CD14-positive monocyte (primary cell): Measurements from ENCODE around the gene CAMTA1. TPM values are rescaled to one million over a fixed set of nuclear protein-coding genes. Genes with fewer than 3 reads are reported as not detected.

Experiments used
- DNase-seq, 3 donors: peaks; one replicate each; pipeline ENCODE4 v3.0.0-alpha.2; 2011 to 2022
- H2AFZ ChIP-seq: 2 replicates; pipeline ENCODE4 v1.6.0; 2012; ENCODE audit warnings: mild to moderate bottlenecking, low read depth, low read length, inconsistent platforms; ENCODE audit not compliant: insufficient read depth, poor library complexity, severe bottlenecking
- H3K27ac ChIP-seq, 2 donors: 1 replicate in 1 of 2; 2 replicates in 1 of 2; pipeline ENCODE4 v1.5.1; 2012 to 2013; ENCODE audit warnings: low read length in 2 of 2, control low read depth in 1 of 2, inconsistent platforms in 1 of 2, low read depth in 1 of 2, mild to moderate bottlenecking in 1 of 2
- H3K27me3 ChIP-seq, 2 donors: one replicate each; pipeline versions ENCODE4 v1.6.0 to v1.6.1; 2011 to 2013; ENCODE audit warnings: low read length in 2 of 2; ENCODE audit not compliant: control insufficient read depth in 2 of 2, insufficient read depth in 2 of 2
- H3K36me3 ChIP-seq, 2 donors: replicated peaks in 1 of 2; 1 replicate in 1 of 2; 2 replicates in 1 of 2; pipeline versions ENCODE4 v1.5.1 to v1.6.1; 2012 to 2013; ENCODE audit warnings: low read length in 2 of 2, control low read depth in 1 of 2, inconsistent platforms in 1 of 2, mild to moderate bottlenecking in 1 of 2; ENCODE audit not compliant: insufficient read depth in 2 of 2, control insufficient read depth in 1 of 2
- H3K4me1 ChIP-seq, 2 donors: 1 replicate in 1 of 2; 2 replicates in 1 of 2; pipeline versions ENCODE4 v1.5.1 to v1.6.1; 2012 to 2013; ENCODE audit warnings: low read length in 2 of 2, control low read depth in 1 of 2, inconsistent platforms in 1 of 2, mild to moderate bottlenecking in 1 of 2, moderate library complexity in 1 of 2; ENCODE audit not compliant: insufficient read depth in 2 of 2, control insufficient read depth in 1 of 2
- H3K4me2 ChIP-seq: replicated peaks from 2 replicates; pipeline ENCODE3; 2012; ENCODE audit warnings: low read length, moderate library complexity, mild to moderate bottlenecking; ENCODE audit not compliant: poor library complexity, severe bottlenecking; ENCODE audit errors: extremely low read depth
- H3K4me3 ChIP-seq, 3 experiments: fragments of 200-600 bp in 1 of 3; sonication (generic) in 1 of 3; replicated peaks in 1 of 3; 1 replicate in 2 of 3; 2 replicates in 1 of 3; pipeline ENCODE4 v1.5.1; 2011 to 2013; ENCODE audit warnings: low read length in 3 of 3, mild to moderate bottlenecking in 3 of 3, control low read depth in 2 of 3, low read depth in 2 of 3, inconsistent platforms in 1 of 3, moderate library complexity in 1 of 3
- H3K79me2 ChIP-seq: 2 replicates; pipeline ENCODE4 v1.6.0; 2012; ENCODE audit warnings: mild to moderate bottlenecking, control low read depth, inconsistent platforms, low read length, moderate library complexity; ENCODE audit not compliant: insufficient read depth
- H3K9ac ChIP-seq: 2 replicates; pipeline ENCODE4 v1.6.0; 2017; ENCODE audit warnings: low read length, mild to moderate bottlenecking; ENCODE audit not compliant: insufficient read depth, poor library complexity, severe bottlenecking
- H3K9me3 ChIP-seq, 2 donors: replicated peaks in 1 of 2; 1 replicate in 1 of 2; 2 replicates in 1 of 2; pipeline versions ENCODE4 v1.5.1 to v1.6.1; 2012 to 2013; ENCODE audit warnings: low read length in 2 of 2, control low read depth in 1 of 2; ENCODE audit not compliant: control insufficient read depth in 1 of 2, insufficient read depth in 1 of 2
- H4K20me1 ChIP-seq: 2 replicates; pipeline ENCODE4 v1.6.0; 2012; ENCODE audit warnings: mild to moderate bottlenecking, low read length, control low read depth, moderate library complexity; ENCODE audit not compliant: insufficient read depth
- H3K27ac Mint-ChIP-seq, 7 donors: one replicate each; pipeline ENCODE4 v1.8.0; 2020; ENCODE audit warnings: mild to moderate bottlenecking in 7 of 7, mixed read lengths in 7 of 7, moderate library complexity in 6 of 7, inconsistent platforms in 2 of 7
- H3K27me3 Mint-ChIP-seq, 3 donors: one replicate each; pipeline ENCODE4 v1.8.0; 2021 to 2022; ENCODE audit warnings: low read depth in 3 of 3, mild to moderate bottlenecking in 3 of 3, mixed read lengths in 3 of 3, moderate library complexity in 3 of 3, inconsistent platforms in 1 of 3
- H3K36me3 Mint-ChIP-seq, 2 donors: one replicate each; pipeline ENCODE4 v1.8.0; 2020; ENCODE audit warnings: mixed read lengths in 2 of 2, inconsistent platforms in 1 of 2, mild to moderate bottlenecking in 1 of 2
- H3K4me1 Mint-ChIP-seq: one replicate; pipeline ENCODE4 v1.8.0; 2020; ENCODE audit warnings: mild to moderate bottlenecking, mixed read lengths
- H3K4me3 Mint-ChIP-seq, 2 donors: one replicate each; pipeline ENCODE4 v1.8.0; 2020; ENCODE audit warnings: mild to moderate bottlenecking in 2 of 2, mixed read lengths in 2 of 2, moderate library complexity in 1 of 2
- H3K9me3 Mint-ChIP-seq, 7 donors: one replicate each; pipeline ENCODE4 v1.8.0; 2020 to 2022; ENCODE audit warnings: mixed read lengths in 7 of 7, mild to moderate bottlenecking in 6 of 7, moderate library complexity in 6 of 7, inconsistent platforms in 2 of 7
- CTCF ChIP-seq: fragments of 200-600 bp; IDR thresholded peaks from one replicate; pipeline ENCODE4 v1.8.0; 2022; ENCODE audit warnings: antibody characterized with exemption, mild to moderate bottlenecking
- WGBS: methylation state at CpG from one replicate; pipeline ENCODE4 v1.1.5; 2013; ENCODE audit warnings: missing lambda C conversion rate; ENCODE audit not compliant: insufficient coverage; 5-methylcytosine and 5-hydroxymethylcytosine counted together
- intact Hi-C, 2 donors: fragments of 100-400 bp; cut with micrococcal nuclease; formaldehyde crosslinking; loops; one replicate each; pipeline versions ENCODE4 v1.15.0 to v1.15.1; 2023
- polyA plus RNA-seq, 3 donors: library from polyadenylated mRNA; depleted of rRNA in 1 of 3; unstranded in 2 of 3; stranded (reverse) in 1 of 3; fragments of 300-500 nt in 2 of 3; fragments of >200 nt in 1 of 3; fragmentation: Illumina TruSeq in 2 of 3; gene quantifications; 1 replicate in 2 of 3; 2 replicates in 1 of 3; pipeline ENCODE4 v1.2.3, GENCODE V29; 2012 to 2021

Gene CAMTA1
- polyA plus RNA-seq, 3 donors: 52.0 to 89.6 (median 78.3) TPM

GRCh38 chr1:7557301-7557891, 772.1 kb downstream of the CAMTA1 start:
- Mint-ChIP-seq H3K27ac (no peak overlapping the region), H3K9me3 (peaks cover 0 to 6% (median 4%) of the 10 kb centered on the region in 7 donors), H3K4me3 (no peak overlapping the region), H3K36me3 (no peaks in the 10 kb centered on the region), H3K27me3 (peaks cover 5 to 15% (median 7%) of the 10 kb centered on the region in 3 donors), H3K4me1 (peaks cover 2% of the 10 kb centered on the region)
- Histone ChIP-seq H3K27ac (no peak overlapping the region), H4K20me1 (no peaks in the 10 kb centered on the region), H3K4me1 (no peaks in the 10 kb centered on the region), H3K79me2 (no peaks in the 10 kb centered on the region), H3K9me3 (no peaks in the 10 kb centered on the region), H3K9ac (no peak overlapping the region), H3K36me3 (no peaks in the 10 kb centered on the region), H2AFZ (no peak overlapping the region), H3K4me2 (no peak overlapping the region), H3K27me3 (no peaks in the 10 kb centered on the region), H3K4me3 (no peak overlapping the region)
- DNase-seq: no peak
- intact Hi-C loops: no loop called here
- 98% methylated on average over 6 of the region's 10 CpGs for WGBS
- no peak for TF ChIP-seq CTCF

GRCh38 chr1:7558041-7558461, 772.8 kb downstream of the CAMTA1 start:
- no peak overlapping the region for H3K27ac Mint-ChIP-seq
- no peaks in the 10 kb centered on the region for H3K79me2 ChIP-seq
- H2AFZ ChIP-seq: no peak overlapping the region
- H3K4me1 ChIP-seq: no peaks in the 10 kb centered on the region
- no peaks in the 10 kb centered on the region for H3K36me3 ChIP-seq
- H3K4me3 Mint-ChIP-seq: no peak overlapping the region
- no peak for DNase-seq
- H4K20me1 ChIP-seq: no peaks in the 10 kb centered on the region
- H3K4me3 ChIP-seq: no peak overlapping the region
- intact Hi-C loops: no loop called here
- peaks cover 2% of the 10 kb centered on the region for H3K4me1 Mint-ChIP-seq
- no peaks in the 10 kb centered on the region for H3K27me3 ChIP-seq
- no peak overlapping the region for H3K9ac ChIP-seq
- peaks cover 0 to 6% (median 4%) of the 10 kb centered on the region in 7 donors for H3K9me3 Mint-ChIP-seq
- H3K9me3 ChIP-seq: no peaks in the 10 kb centered on the region
- H3K4me2 ChIP-seq: no peak overlapping the region
- no peaks in the 10 kb centered on the region for H3K36me3 Mint-ChIP-seq
- WGBS: 98% methylated on average over 14 of the region's 16 CpGs
- peaks cover 5 to 15% (median 7%) of the 10 kb centered on the region in 3 donors for H3K27me3 Mint-ChIP-seq
- H3K27ac ChIP-seq: no peak overlapping the region
- TF ChIP-seq CTCF: no peak
